Mesenchymal stem cell (in vitro differentiated cells and primary cell): Measurements from ENCODE around the gene RERE.
A peak's percentile ranks its signal among the peaks of the same experiment; 100 is the strongest.

Source experiments
- DNase-seq: peaks from one replicate; pipeline ENCODE4 v3.0.0-alpha.2; 2013
- H2AFZ ChIP-seq: one replicate; pipeline ENCODE4 v1.6.1; 2013; ENCODE audit warnings: low read depth, mild to moderate bottlenecking, control low read depth, inconsistent platforms, low read length, moderate library complexity
- H2AK5ac ChIP-seq: 2 replicates; pipeline ENCODE4 v1.6.1; 2013; ENCODE audit warnings: low read length, moderate library complexity, mild to moderate bottlenecking, inconsistent platforms; ENCODE audit not compliant: severe bottlenecking
- H2BK120ac ChIP-seq: one replicate; pipeline ENCODE4 v1.6.1; 2013; ENCODE audit warnings: low read depth, mild to moderate bottlenecking, inconsistent platforms, low read length, moderate library complexity
- H2BK12ac ChIP-seq, 2 experiments: one replicate each; pipeline ENCODE4 v1.6.1; 2013; ENCODE audit warnings: inconsistent platforms in 2 of 2, low read length in 2 of 2, mild to moderate bottlenecking in 2 of 2, moderate library complexity in 2 of 2, control low read depth in 1 of 2
- H2BK15ac ChIP-seq: one replicate; pipeline ENCODE4 v1.6.1; 2013; ENCODE audit warnings: mild to moderate bottlenecking, low read depth, inconsistent platforms; ENCODE audit not compliant: poor library complexity, severe bottlenecking
- H2BK5ac ChIP-seq: 2 replicates; pipeline ENCODE4 v1.6.1; 2013; ENCODE audit warnings: low read depth, mild to moderate bottlenecking, low read length, control low read depth, inconsistent platforms; ENCODE audit not compliant: poor library complexity, severe bottlenecking
- H3K14ac ChIP-seq, 2 experiments: one replicate each; pipeline ENCODE4 v1.6.1; 2013; ENCODE audit warnings: inconsistent platforms in 2 of 2, low read length in 2 of 2, control low read depth in 1 of 2, mild to moderate bottlenecking in 1 of 2, moderate library complexity in 1 of 2
- H3K18ac ChIP-seq, 2 experiments: one replicate each; pipeline ENCODE4 v1.6.1; 2013; ENCODE audit warnings: inconsistent platforms in 2 of 2, low read length in 2 of 2, control low read depth in 1 of 2, low read depth in 1 of 2, mild to moderate bottlenecking in 1 of 2
- H3K23ac ChIP-seq, 2 experiments: one replicate each; pipeline ENCODE4 v1.6.1; 2013; ENCODE audit warnings: inconsistent platforms in 2 of 2, low read length in 2 of 2, mild to moderate bottlenecking in 2 of 2, moderate library complexity in 2 of 2, control low read depth in 1 of 2
- H3K27ac ChIP-seq: 2 replicates; pipeline ENCODE4 v1.5.1; 2013; ENCODE audit warnings: mild to moderate bottlenecking, moderate library complexity, low read length, control low read depth, inconsistent platforms; ENCODE audit not compliant: poor library complexity, severe bottlenecking
- H3K27me3 ChIP-seq, 2 experiments: 2 replicates each; pipeline versions ENCODE4 v1.6.1 to v1.7.0; 2013; ENCODE audit warnings: low read length in 2 of 2, mild to moderate bottlenecking in 2 of 2, moderate library complexity in 2 of 2, control low read depth in 1 of 2, inconsistent platforms in 1 of 2; ENCODE audit not compliant: control insufficient read depth in 1 of 2, insufficient read depth in 1 of 2
- H3K36me3 ChIP-seq, 2 experiments: 2 replicates each; pipeline versions ENCODE4 v1.6.1 to v1.7.0; 2013; ENCODE audit warnings: low read length in 2 of 2, control low read depth in 1 of 2, inconsistent platforms in 1 of 2, low read depth in 1 of 2, mild to moderate bottlenecking in 1 of 2; ENCODE audit not compliant: insufficient read depth in 2 of 2, control insufficient read depth in 1 of 2
- H3K4ac ChIP-seq, 2 experiments: one replicate each; pipeline ENCODE4 v1.6.1; 2013; ENCODE audit warnings: inconsistent platforms in 2 of 2, low read length in 2 of 2, mild to moderate bottlenecking in 2 of 2, moderate library complexity in 2 of 2, control low read depth in 1 of 2, low read depth in 1 of 2
- H3K4me1 ChIP-seq: 2 replicates; pipeline ENCODE4 v1.6.1; 2013; ENCODE audit warnings: low read depth, low read length, control low read depth; ENCODE audit not compliant: control insufficient read depth, insufficient read depth
- H3K4me2 ChIP-seq: 2 replicates; pipeline ENCODE4 v1.6.1; 2013; ENCODE audit warnings: low read length, mild to moderate bottlenecking, inconsistent platforms; ENCODE audit not compliant: poor library complexity, severe bottlenecking
- H3K4me3 ChIP-seq, 2 experiments: 2 replicates each; pipeline versions ENCODE4 v1.5.1 to v1.7.0; 2013; ENCODE audit warnings: low read length in 2 of 2, mild to moderate bottlenecking in 2 of 2, control low read depth in 1 of 2, low read depth in 1 of 2; ENCODE audit not compliant: insufficient read depth in 1 of 2
- H3K79me1 ChIP-seq: replicated peaks from 2 replicates; pipeline ENCODE4 v1.6.1; 2013; ENCODE audit warnings: mild to moderate bottlenecking, control low read depth, low read length, inconsistent platforms; ENCODE audit not compliant: poor library complexity, severe bottlenecking
- H3K9ac ChIP-seq: 2 replicates; pipeline ENCODE4 v1.7.0; 2013; ENCODE audit warnings: mild to moderate bottlenecking, low read length, moderate library complexity
- H3K9me3 ChIP-seq: 2 replicates; pipeline ENCODE4 v1.7.0; 2013; ENCODE audit warnings: mild to moderate bottlenecking, low read length; ENCODE audit not compliant: control insufficient read depth
- H4K8ac ChIP-seq: one replicate; pipeline ENCODE4 v1.6.1; 2013; ENCODE audit warnings: inconsistent platforms, mild to moderate bottlenecking, low read length, moderate library complexity
- H4K91ac ChIP-seq: one replicate; pipeline ENCODE4 v1.6.1; 2013; ENCODE audit warnings: mild to moderate bottlenecking, low read length, inconsistent platforms
- WGBS: methylation state at CpG from one replicate; pipeline ENCODE4 v1.1.7; 2013; ENCODE audit warnings: mixed read lengths; 5-methylcytosine and 5-hydroxymethylcytosine counted together

Gene RERE

GRCh38 chr1:8628606-8629005, 188.8 kb downstream of the RERE start:
- H3K18ac ChIP-seq, result no peak overlapping the region
- peaks cover 6% of the 10 kb centered on the region for H3K4me1 ChIP-seq
- no peak overlapping the region for H3K4me2 ChIP-seq
- no peak overlapping the region for H2AFZ ChIP-seq
- H2AK5ac ChIP-seq, result no peak overlapping the region
- peaks cover 0 to 2% of the 10 kb centered on the region in 2 experiments for H3K36me3 ChIP-seq
- no peak overlapping the region for H2BK12ac ChIP-seq
- no peak overlapping the region for H4K91ac ChIP-seq
- no peak overlapping the region for H3K4ac ChIP-seq
- 95% methylated on average over 2 of the region's 2 CpGs for WGBS
- H3K9ac ChIP-seq, result peak overlapping the region; percentile 0
- no peak overlapping the region for H2BK120ac ChIP-seq
- no peak overlapping the region for H3K4me3 ChIP-seq
- no peaks in the 10 kb centered on the region for H3K9me3 ChIP-seq
- H3K23ac ChIP-seq, result no peak overlapping the region
- DNase-seq, result no peak
- H2BK5ac ChIP-seq, result no peak overlapping the region
- H3K14ac ChIP-seq, result no peak overlapping the region
- no peak overlapping the region for H2BK15ac ChIP-seq
- H4K8ac ChIP-seq, result no peak overlapping the region
- H3K27ac ChIP-seq, result no peak overlapping the region
- no peaks in the 10 kb centered on the region for H3K27me3 ChIP-seq
- peaks cover 12% of the 10 kb centered on the region for H3K79me1 ChIP-seq

DNA sequence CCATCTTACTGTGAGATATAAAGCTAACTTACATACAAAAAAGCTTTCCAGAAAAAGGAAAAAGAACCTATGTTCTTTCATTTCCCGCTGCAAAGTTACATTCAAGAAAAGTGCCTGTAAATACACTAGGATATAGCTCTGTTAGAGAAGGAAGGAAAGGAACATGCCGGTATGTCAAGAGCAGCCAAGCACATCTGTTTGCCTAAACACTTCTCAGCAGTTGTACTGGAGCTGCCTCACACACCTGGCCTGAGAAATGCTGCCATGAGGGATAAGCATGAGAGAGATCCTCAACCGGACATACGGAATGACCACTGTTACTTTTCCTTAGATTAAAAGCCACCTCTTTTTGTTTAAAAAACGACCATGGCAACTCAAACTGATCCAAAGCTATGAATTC, 189.7 kb downstream of the RERE start:
- H3K9me3 ChIP-seq, result no peaks in the 10 kb centered on the region
- no peak overlapping the region for H3K4ac ChIP-seq
- H2BK12ac ChIP-seq, result peak overlapping the region in 1 of 2 experiments; percentile 9
- H3K9ac ChIP-seq, result no peak overlapping the region
- no peak overlapping the region for H2AFZ ChIP-seq
- no peak overlapping the region for H2BK15ac ChIP-seq
- 86% methylated on average over 3 of the region's 5 CpGs for WGBS
- H2AK5ac ChIP-seq, result no peak overlapping the region
- no peak overlapping the region for H3K23ac ChIP-seq
- no peak overlapping the region for H4K8ac ChIP-seq
- H3K4me3 ChIP-seq, result no peak overlapping the region
- DNase-seq, result no peak
- H3K4me2 ChIP-seq, result no peak overlapping the region
- peaks cover 8% of the 10 kb centered on the region for H3K79me1 ChIP-seq
- peak overlapping the region; percentile 16 to 31 for H3K18ac ChIP-seq
- H3K4me1 ChIP-seq, result peaks cover 5% of the 10 kb centered on the region
- H3K14ac ChIP-seq, result no peak overlapping the region
- H3K36me3 ChIP-seq, result peaks cover 0 to 3% of the 10 kb centered on the region in 2 experiments
- H3K27me3 ChIP-seq, result no peaks in the 10 kb centered on the region
- H4K91ac ChIP-seq, result peak overlapping the region; percentile 68
- no peak overlapping the region for H2BK5ac ChIP-seq
- H2BK120ac ChIP-seq, result no peak overlapping the region
- H3K27ac ChIP-seq, result no peak overlapping the region

DNA sequence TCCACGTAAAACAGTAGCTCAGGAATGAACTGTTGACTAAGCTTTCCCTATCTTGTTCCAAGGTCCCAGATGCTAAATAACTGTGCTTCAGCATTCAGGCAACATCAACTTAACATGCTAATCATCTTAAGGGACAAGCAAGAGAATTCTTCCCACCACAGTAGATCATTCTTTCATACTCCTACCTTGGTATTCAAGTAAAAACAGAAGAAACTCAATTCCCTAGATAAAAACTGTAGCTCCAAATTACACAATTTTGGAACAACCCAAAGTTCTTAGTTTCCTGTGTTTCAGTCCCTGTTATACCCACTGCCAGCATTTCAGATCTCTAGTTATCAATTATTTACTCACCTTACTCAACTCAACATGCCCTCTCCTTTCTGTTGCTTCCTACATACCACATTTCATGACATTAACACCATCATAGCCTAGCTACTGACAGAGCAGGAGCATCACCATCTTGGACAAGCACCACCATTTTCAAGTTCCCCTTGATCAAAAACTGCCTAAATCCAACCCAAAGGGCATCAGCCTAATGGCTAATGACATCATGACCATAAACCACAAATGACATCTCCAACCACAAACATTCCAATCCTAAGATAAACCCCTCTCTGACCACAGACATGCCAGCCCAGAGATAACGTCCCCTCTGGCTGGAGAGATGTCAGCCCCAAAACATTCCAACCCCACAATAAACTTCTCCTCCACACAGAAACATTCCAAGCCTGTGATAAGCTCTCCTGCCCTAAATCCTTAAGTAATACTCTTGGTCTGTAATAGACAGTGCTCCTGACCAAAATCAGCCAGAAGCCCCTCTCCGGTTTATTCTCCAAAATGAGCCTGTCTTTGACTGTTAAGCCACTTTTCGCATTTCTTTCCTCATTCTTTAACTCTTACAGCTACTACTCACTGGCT, 191.2 kb downstream of the RERE start:
- Histone ChIP-seq H3K14ac (no peak overlapping the region), H2BK120ac (no peak overlapping the region), H2AFZ (no peak overlapping the region), H4K8ac (no peak overlapping the region), H3K18ac (peak overlapping the region in 1 of 2 experiments; percentile 5), H3K23ac (no peak overlapping the region), H3K4me1 (peaks cover 5% of the 10 kb centered on the region), H3K27ac (peak overlapping the region; percentile 86), H3K36me3 (peaks cover 0 to 3% of the 10 kb centered on the region in 2 experiments), H3K27me3 (no peaks in the 10 kb centered on the region), H4K91ac (no peak overlapping the region), H3K4me3 (peak overlapping the region in 1 of 2 experiments; percentile 19), H3K9me3 (no peaks in the 10 kb centered on the region), H2AK5ac (peak overlapping the region; percentile 23), H3K79me1 (peaks cover 5% of the 10 kb centered on the region), H3K9ac (peak overlapping the region; percentile 38), H3K4me2 (no peak overlapping the region), H2BK12ac (no peak overlapping the region), H2BK15ac (no peak overlapping the region), H3K4ac (peak overlapping the region in 1 of 2 experiments; percentile 24), H2BK5ac (peak overlapping the region; percentile 5)
- 18% methylated on average over 4 of the region's 4 CpGs for WGBS
- DNase-seq, result peak; percentile 93

DNA sequence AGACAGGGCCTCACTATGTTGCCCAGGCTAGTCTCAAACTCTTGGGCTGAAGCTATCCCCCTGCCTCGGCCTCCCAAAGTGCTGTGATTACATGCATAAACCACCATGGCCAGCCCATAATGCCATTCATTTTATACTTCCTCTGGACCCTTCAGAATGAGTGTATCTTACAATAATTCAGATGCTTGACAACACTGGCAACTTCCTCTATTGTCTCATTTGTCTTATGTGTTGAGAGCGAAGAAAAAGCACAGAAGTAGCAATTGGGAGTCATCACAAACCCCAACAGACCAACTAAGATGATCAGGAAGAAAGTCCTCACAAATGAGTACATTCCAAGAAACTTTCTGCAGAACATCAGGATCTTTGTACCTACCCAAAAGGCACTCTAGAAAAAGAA, 191.9 kb downstream of the RERE start:
- no peak overlapping the region for H3K23ac ChIP-seq
- peak overlapping the region in 1 of 2 experiments; percentile 5 for H3K18ac ChIP-seq
- H3K4ac ChIP-seq, result no peak overlapping the region
- peaks cover 3% of the 10 kb centered on the region for H3K79me1 ChIP-seq
- H4K8ac ChIP-seq, result no peak overlapping the region
- no peaks in the 10 kb centered on the region for H3K9me3 ChIP-seq
- peak; percentile 45 for DNase-seq
- no peak overlapping the region for H2AFZ ChIP-seq
- no peak overlapping the region for H2BK5ac ChIP-seq
- peak overlapping the region; percentile 37 for H3K9ac ChIP-seq
- WGBS, result 47% methylated on average over 2 of the region's 2 CpGs
- no peaks in the 10 kb centered on the region for H3K27me3 ChIP-seq
- no peak overlapping the region for H2BK120ac ChIP-seq
- H3K4me2 ChIP-seq, result no peak overlapping the region
- H3K27ac ChIP-seq, result peak overlapping the region; percentile 76
- no peak overlapping the region for H2BK15ac ChIP-seq
- H4K91ac ChIP-seq, result no peak overlapping the region
- H3K4me1 ChIP-seq, result peaks cover 3% of the 10 kb centered on the region
- H2AK5ac ChIP-seq, result no peak overlapping the region
- peaks cover 0 to 3% of the 10 kb centered on the region in 2 experiments for H3K36me3 ChIP-seq
- no peak overlapping the region for H2BK12ac ChIP-seq
- no peak overlapping the region for H3K14ac ChIP-seq
- H3K4me3 ChIP-seq, result no peak overlapping the region
